Left ventricle myocardium inferior (tissue), 1 donor: ENCODE measurements around the gene DMC1. TPM values are rescaled to one million over a fixed set of nuclear protein-coding genes. Genes with fewer than 3 reads are reported as not detected.

Experiments used
- DNase-seq: peaks from one replicate; pipeline ENCODE4 v3.0.0-alpha.2; 2020
- H3K27ac ChIP-seq: fragments of 200-600 bp; replicated peaks from 2 replicates; pipeline ENCODE4 v1.8.0; 2021
- H3K27me3 ChIP-seq: fragments of 200-600 bp; 2 replicates; pipeline ENCODE4 v1.8.0; 2021; ENCODE audit warnings: low read depth
- H3K36me3 ChIP-seq: fragments of 200-600 bp; 2 replicates; pipeline ENCODE4 v1.8.0; 2021
- H3K4me1 ChIP-seq: fragments of 200-600 bp; 2 replicates; pipeline ENCODE4 v1.8.0; 2021
- H3K4me3 ChIP-seq: fragments of 200-600 bp; 2 replicates; pipeline ENCODE4 v1.8.0; 2021; ENCODE audit warnings: mild to moderate bottlenecking, moderate library complexity
- H3K9me3 ChIP-seq: fragments of 200-600 bp; replicated peaks from 2 replicates; pipeline ENCODE4 v1.8.0; 2021
- CTCF ChIP-seq: fragments of 200-600 bp; IDR thresholded peaks from 2 replicates; pipeline ENCODE4 v1.8.0; 2021; ENCODE audit warnings: antibody characterized with exemption, mild to moderate bottlenecking, borderline replicate concordance
- intact Hi-C: fragments of 100-400 bp; cut with micrococcal nuclease; formaldehyde crosslinking; loops from one replicate; pipeline ENCODE4 v1.11.0; 2022
- total RNA-seq: library from RNA; stranded (reverse); fragmentation: NEBNext Ultra II Directional; extraction: Animal tissue kit (Norgen Biotek cat#: 25700); gene quantifications from one replicate; pipeline ENCODE4 v1.2.1, GENCODE V29; 2021
- donor health status: DM: no; HTN: yes; CAD: no; lungs with severe emphysema.

The DMC1 gene
- total RNA-seq, 1 donor from 2014 or later: 1.0 TPM

- peaks cover 17% of the 10 kb centered on the region for H3K4me1 ChIP-seq
- H3K36me3 ChIP-seq: no peaks in the 10 kb centered on the region
- TF ChIP-seq CTCF: no peak
- intact Hi-C loops: no loop called here
- H3K9me3 ChIP-seq: peaks cover 10% of the 10 kb centered on the region
- no peaks in the 10 kb centered on the region for H3K27me3 ChIP-seq
- H3K27ac ChIP-seq: peak overlapping the region; percentile 85
- no peak for DNase-seq
- H3K4me3 ChIP-seq: no peak overlapping the region
Measured at GRCh38 chr22:38613588-38613987, 43.6 kb upstream of the DMC1 start.

- peak overlapping the region; percentile 44 for H3K27ac ChIP-seq
- H3K4me3 ChIP-seq: no peak overlapping the region
- no peaks in the 10 kb centered on the region for H3K9me3 ChIP-seq
- peaks cover 17% of the 10 kb centered on the region for H3K4me1 ChIP-seq
- TF ChIP-seq CTCF: no peak
- H3K36me3 ChIP-seq: no peaks in the 10 kb centered on the region
- no peaks in the 10 kb centered on the region for H3K27me3 ChIP-seq
- DNase-seq: no peak
- intact Hi-C loops: no loop called here
Measured at GRCh38 chr22:38612217-38613006, 42.4 kb upstream of the DMC1 start.

GRCh38 chr22:38611559-38611958, 41.6 kb upstream of the DMC1 start:
- H3K27ac ChIP-seq: no peak overlapping the region
- no peaks in the 10 kb centered on the region for H3K36me3 ChIP-seq
- H3K4me1 ChIP-seq: peaks cover 21% of the 10 kb centered on the region
- no peak for TF ChIP-seq CTCF
- H3K27me3 ChIP-seq: no peaks in the 10 kb centered on the region
- DNase-seq: no peak
- H3K4me3 ChIP-seq: no peak overlapping the region
- intact Hi-C loops: no loop called here
- no peaks in the 10 kb centered on the region for H3K9me3 ChIP-seq

GRCh38 chr22:38610234-38610633, 40.3 kb upstream of the DMC1 start:
- peaks cover 25% of the 10 kb centered on the region for H3K4me1 ChIP-seq
- no peaks in the 10 kb centered on the region for H3K9me3 ChIP-seq
- no peak overlapping the region for H3K4me3 ChIP-seq
- intact Hi-C loops: no loop called here
- H3K27me3 ChIP-seq: no peaks in the 10 kb centered on the region
- no peaks in the 10 kb centered on the region for H3K36me3 ChIP-seq
- DNase-seq: no peak
- no peak for TF ChIP-seq CTCF
- H3K27ac ChIP-seq: no peak overlapping the region

GRCh38 chr22:38608992-38609750, 39.2 kb upstream of the DMC1 start:
- TF ChIP-seq CTCF: no peak
- Histone ChIP-seq H3K27me3 (no peaks in the 10 kb centered on the region), H3K36me3 (no peaks in the 10 kb centered on the region), H3K4me3 (no peak overlapping the region), H3K9me3 (no peaks in the 10 kb centered on the region), H3K27ac (no peak overlapping the region), H3K4me1 (peaks cover 19% of the 10 kb centered on the region)
- intact Hi-C loops: no loop called here
- DNase-seq: no peak
